K562 (cell line): ENCODE data around the gene SESN2. TPM values are rescaled to one million over a fixed set of nuclear protein-coding genes. Genes with fewer than 3 reads are reported as not detected.

Experiments
- ATAC-seq: fragments of 200-7000 bp; cut with Tn5 transposase; 3 replicates; pipeline ENCODE4 v1.9.1; 2020; ENCODE audit warnings: moderate library complexity
- BruUV-seq: library from RNA; stranded (reverse); fragments of 400-500 nt; replicated peaks from 2 replicates; lab custom pipeline; 2021; lab: Mats Ljungman, UMichigan
- CTCF ChIA-PET: fragments of 300-600 bp; formaldehyde crosslinking; extraction: SDS; loops from one replicate; lab custom pipeline; 2021; ENCODE audit warnings: low intra/inter-chr PET ratio; lab: Yijun Ruan, JAX
- POLR2A ChIA-PET: fragments of 300-600, 350-650 bp; sonication (Branson Sonifier 250); formaldehyde crosslinking; extraction: SDS; loops from one replicate; lab custom pipeline; 2021; ENCODE audit warnings: antibody characterized with exemption, inconsistent platforms; lab: Yijun Ruan, JAX
- DNase-seq, 4 experiments: peaks; one replicate each; pipeline versions ENCODE4 v3.0.0 to v3.0.0-alpha.2; 2011 to 2018; ENCODE audit warnings: low spot score in 3 of 4, mixed read lengths in 3 of 4; ENCODE audit errors: extremely low read depth in 1 of 4
- FAIRE-seq: peaks from 2 replicates; lab custom pipeline; 2011; peaks lifted over from hg19 to GRCh38; lab: Jason Lieb, UNC
- H2AFZ ChIP-seq: 2 replicates; pipeline ENCODE4 v1.6.0; 2011; ENCODE audit warnings: low read depth, low read length, control low read depth, inconsistent platforms
- H3K27ac ChIP-seq: fragments of 200-600 bp; 3 replicates; pipeline ENCODE4 v1.8.0; 2011; ENCODE audit warnings: low read depth, mild to moderate bottlenecking, control low read depth, inconsistent platforms, low read length, moderate library complexity, mixed read lengths; ENCODE audit errors: extremely low read depth
- H3K27me3 ChIP-seq, 2 experiments: fragments of 300-600 bp in 1 of 2; 2 replicates in 1 of 2; 3 replicates in 1 of 2; pipeline versions ENCODE4 v1.6.0 to v1.8.0; 2011; ENCODE audit warnings: inconsistent platforms in 2 of 2, low read length in 2 of 2, mild to moderate bottlenecking in 1 of 2, mixed read lengths in 1 of 2, moderate library complexity in 1 of 2; ENCODE audit not compliant: control insufficient read depth in 2 of 2, insufficient read depth in 2 of 2
- H3K36me3 ChIP-seq: fragments of 300-600 bp; 3 replicates; pipeline ENCODE4 v1.8.0; 2011; ENCODE audit warnings: mild to moderate bottlenecking, low read length, inconsistent platforms; ENCODE audit not compliant: control insufficient read depth, insufficient read depth
- H3K4me1 ChIP-seq, 2 experiments: fragments of 200-600 bp in 1 of 2; replicated peaks in 1 of 2; 2 replicates in 1 of 2; 3 replicates in 1 of 2; pipeline versions ENCODE4 v1.5.1 to v1.8.0; 2011; ENCODE audit warnings: inconsistent platforms in 2 of 2, low read length in 2 of 2, mild to moderate bottlenecking in 1 of 2, mixed read lengths in 1 of 2, moderate library complexity in 1 of 2; ENCODE audit not compliant: control insufficient read depth in 2 of 2, insufficient read depth in 2 of 2
- H3K4me2 ChIP-seq: 2 replicates; pipeline ENCODE4 v1.6.1; 2011; ENCODE audit warnings: low read length, control low read depth, inconsistent platforms, mixed read lengths; ENCODE audit not compliant: insufficient read depth
- H3K4me3 ChIP-seq: fragments of 200-600 bp; sonication (generic), shearing (Covaris generic); 2 replicates; pipeline ENCODE4 v1.5.1; 2016; ENCODE audit warnings: control low read depth, inconsistent platforms
- H3K79me2 ChIP-seq: fragments of 200-600 bp; 3 replicates; pipeline ENCODE4 v1.8.0; 2011; ENCODE audit warnings: low read length, inconsistent platforms; ENCODE audit not compliant: control insufficient read depth, insufficient read depth
- H3K9ac ChIP-seq, 2 experiments: 2 replicates each; pipeline versions ENCODE4 v1.6.0 to v1.6.1; 2011; ENCODE audit warnings: low read depth in 2 of 2, low read length in 2 of 2, control low read depth in 1 of 2, inconsistent platforms in 1 of 2, mild to moderate bottlenecking in 1 of 2, mixed read lengths in 1 of 2; ENCODE audit not compliant: insufficient read depth in 1 of 2
- H3K9me1 ChIP-seq: one replicate; pipeline ENCODE4 v1.6.0; 2011; ENCODE audit warnings: inconsistent platforms, mild to moderate bottlenecking, low read length, moderate library complexity; ENCODE audit not compliant: control insufficient read depth, insufficient read depth
- H3K9me3 ChIP-seq: replicated peaks from 2 replicates; pipeline ENCODE4 v1.5.1; 2011; ENCODE audit warnings: low read depth, low read length, inconsistent platforms; ENCODE audit not compliant: control insufficient read depth, insufficient read depth
- H4K20me1 ChIP-seq: replicated peaks from 2 replicates; pipeline ENCODE4 v1.6.1; 2011; ENCODE audit warnings: low read length, inconsistent platforms, mixed read lengths; ENCODE audit not compliant: control insufficient read depth, insufficient read depth
- CC2D1A ChIP-seq: fragments of 450-650 bp; IDR thresholded peaks from 2 replicates; pipeline ENCODE4 v1.6.1; 2017; ENCODE audit warnings: mild to moderate bottlenecking
- CEBPZ ChIP-seq: fragments of 150-350 bp; IDR thresholded peaks from 2 replicates; pipeline ENCODE4 v1.6.1; 2014; ENCODE audit warnings: low read depth, mild to moderate bottlenecking, low read length, borderline replicate concordance
- DNMT1 ChIP-seq: fragments of 450-650 bp; IDR thresholded peaks from 2 replicates; pipeline ENCODE4 v1.6.1; 2016; ENCODE audit warnings: antibody characterized with exemption, mild to moderate bottlenecking
- ETV1 ChIP-seq: fragments of 450-650 bp; conservative IDR thresholded peaks from 2 replicates; pipeline ENCODE4 v1.6.1; 2016; ENCODE audit warnings: missing genetic modification characterization, control low read depth, low read depth, missing compliant biosample characterization
- HDAC8 ChIP-seq: fragments of 450-650 bp; IDR thresholded peaks from 2 replicates; pipeline ENCODE4 v1.6.1; 2016; ENCODE audit warnings: mild to moderate bottlenecking, missing genetic modification characterization, moderate library complexity, missing compliant biosample characterization
- HLTF ChIP-seq: fragments of 450-650 bp; IDR thresholded peaks from 2 replicates; pipeline ENCODE4 v1.6.1; 2016
- MEF2D ChIP-seq: conservative IDR thresholded peaks from 2 replicates; pipeline ENCODE4 v1.6.1; 2016; ENCODE audit warnings: low read depth, missing genetic modification characterization, missing compliant biosample characterization
- PRDM10 ChIP-seq: fragments of 450-650 bp; IDR thresholded peaks from 2 replicates; pipeline ENCODE4 v1.6.1; 2018; ENCODE audit not compliant: partially characterized antibody
- PTRF ChIP-seq: fragments of 450-650 bp; IDR thresholded peaks from 2 replicates; pipeline ENCODE4 v1.6.1; 2016; ENCODE audit warnings: mild to moderate bottlenecking, missing genetic modification characterization, missing compliant biosample characterization
- SP1 ChIP-seq: sonication (generic); formaldehyde crosslinking; IDR thresholded peaks from 2 replicates; pipeline ENCODE4 v1.8.1; 2022; ENCODE audit warnings: mild to moderate bottlenecking, missing genetic modification reagents
- TCF15 ChIP-seq: fragments of 250-450 bp; sonication (Bioruptor Pico); IDR thresholded peaks from 2 replicates; pipeline ENCODE4 v1.8.0; 2022; ENCODE audit warnings: moderate library complexity, mild to moderate bottlenecking, inconsistent platforms
- TCFL5 ChIP-seq: fragments of 250-450 bp; sonication (Bioruptor Pico); conservative IDR thresholded peaks from 2 replicates; pipeline ENCODE4 v1.6.1; 2021; ENCODE audit warnings: mild to moderate bottlenecking, moderate library complexity, matching md5 sums
- THAP7 ChIP-seq: fragments of 250-450 bp; sonication (Bioruptor Pico); IDR thresholded peaks from 2 replicates; pipeline ENCODE4 v1.5.0; 2021
- WGBS: fragments of 100-300 bp; shearing (Covaris generic); methylation state at CpG from one replicate; pipeline ENCODE4 v1.1.6; 2016; ENCODE audit warnings: low coverage, mixed read lengths; ENCODE audit not compliant: insufficient coverage; ENCODE audit errors: missing lambda C conversion rate; 5-methylcytosine and 5-hydroxymethylcytosine counted together
- in situ Hi-C: fragments of 300-500 bp; cut with MboI; formaldehyde crosslinking; loops from 4 replicates; pipeline ENCODE4 v1.15.0; 2018; ENCODE audit warnings: inconsistent platforms, mixed read lengths
- intact Hi-C: fragments of 100-400 bp; cut with micrococcal nuclease; formaldehyde crosslinking; loops from 2 replicates; pipeline ENCODE4 v1.14.2; 2022
- polyA plus RNA-seq, 8 experiments: library from polyadenylated mRNA; depleted of rRNA in 4 of 8; stranded (reverse) in 5 of 8; unstranded in 3 of 8; fragments of >200 nt; fragmentation: Nextera tagmentation in 2 of 8; fragmentation: Illumina TruSeq in 1 of 8; extraction: Ambion mirVana in 2 of 8; extraction: Trizol in 1 of 8; gene quantifications; 2 replicates each; pipeline versions ENCODE4 v1.2.1 to v1.2.3, GENCODE V29; 2011 to 2014; ENCODE audit warnings: inconsistent platforms in 1 of 8, missing spikeins in 1 of 8
- total RNA-seq, 7 experiments: library from RNA; depleted of rRNA in 6 of 7; stranded (reverse); fragments of >200 nt in 6 of 7; fragmentation: Illumina TruSeq in 2 of 7; extraction: Trizol in 2 of 7; gene quantifications; 2 replicates each; pipeline versions ENCODE4 v1.2.1 to v1.2.3, GENCODE V29; 2011 to 2021; ENCODE audit warnings: low replicate concordance in 1 of 7

SESN2 gene
- total and polyA plus RNA-seq, 9 of the 15 experiments (the other 6 are each of a cell fraction or from before 2014, with no cell fraction given), result 3.7 to 71.3 (median 16.8) TPM

- in situ Hi-C loops, result no loop called here
- intact Hi-C loops, result loop anchor here (1.0 kb wide), 1 partner anchor 9 kb away; no protein-coding TSS in a partner anchor
- no peaks in the 10 kb centered on the region for H3K27me3 ChIP-seq
- WGBS, result 2% methylated on average over 12 of the region's 12 CpGs
- no peak for FAIRE-seq
- DNase-seq, result peak in 3 of 4 experiments; percentile 13 to 49 (median 40)
- no peaks in the 10 kb centered on the region for H3K9me3 ChIP-seq
- H3K27ac ChIP-seq, result peak overlapping the region; percentile 90
- H2AFZ ChIP-seq, result peak overlapping the region; percentile 94
- H3K9ac ChIP-seq, result peak overlapping the region; percentile 81 to 83; a peak in 3 of 4 replicates
- POLR2A ChIA-PET, result interaction anchor here (0.7 to 22.0 kb wide), 17 partner anchors 8 to 889 kb away, joined by 3 to 547 read pairs (median 4); partner anchors contain the start of genes ATP5IF1, MED18, PHACTR4 and RNU11
- peak overlapping the region; percentile 14 for H3K4me3 ChIP-seq
- no peaks in the 10 kb centered on the region for H3K9me1 ChIP-seq
- peaks cover 44% of the 10 kb centered on the region for H3K79me2 ChIP-seq
- CTCF ChIA-PET, result no interaction called here
- peaks cover 27% of the 10 kb centered on the region for H4K20me1 ChIP-seq
- peak; percentile 3; the same call in 2 of the 3 replicates for ATAC-seq
- H3K4me2 ChIP-seq, result peak overlapping the region; percentile 88
- peaks cover 45 to 60% of the 10 kb centered on the region in 2 experiments for H3K4me1 ChIP-seq
- peaks cover 8% of the 10 kb centered on the region; the same call in 2 of the 3 replicates for H3K36me3 ChIP-seq
- BruUV-seq, result TSS peak; percentile 98
- TF ChIP-seq TCF15 (0 out of 2 replicates have a peak, but pooled peaks have one; percentile 45), ETV1 (tag) (peak; percentile 12; the same call in 1 of the 2 replicates), PTRF (peak; percentile 37; the same call in 1 of the 2 replicates), CEBPZ (no peak), SP1 (no peak), PRDM10 (peak; percentile 29), MEF2D (tag) (peak; percentile 91), HLTF (peak; percentile 62; the same call in 1 of the 2 replicates), TCFL5 (CRISPR knock-in tag) (0 out of 2 replicates have a peak, but pooled peaks have one; percentile 28), THAP7 (0 out of 2 replicates have a peak, but pooled peaks have one; percentile 23), CC2D1A (peak; percentile 72), DNMT1 (peak; percentile 41; the same call in 1 of the 2 replicates), HDAC8 (tag) (peak; percentile 55; the same call in 1 of the 2 replicates)
These were observed 578 bp upstream of the SESN2 start for GRCh38 chr1:28258628-28259251.
